ENCODE measurements around the gene DNAJC7.

The DNAJC7 gene

DNA sequence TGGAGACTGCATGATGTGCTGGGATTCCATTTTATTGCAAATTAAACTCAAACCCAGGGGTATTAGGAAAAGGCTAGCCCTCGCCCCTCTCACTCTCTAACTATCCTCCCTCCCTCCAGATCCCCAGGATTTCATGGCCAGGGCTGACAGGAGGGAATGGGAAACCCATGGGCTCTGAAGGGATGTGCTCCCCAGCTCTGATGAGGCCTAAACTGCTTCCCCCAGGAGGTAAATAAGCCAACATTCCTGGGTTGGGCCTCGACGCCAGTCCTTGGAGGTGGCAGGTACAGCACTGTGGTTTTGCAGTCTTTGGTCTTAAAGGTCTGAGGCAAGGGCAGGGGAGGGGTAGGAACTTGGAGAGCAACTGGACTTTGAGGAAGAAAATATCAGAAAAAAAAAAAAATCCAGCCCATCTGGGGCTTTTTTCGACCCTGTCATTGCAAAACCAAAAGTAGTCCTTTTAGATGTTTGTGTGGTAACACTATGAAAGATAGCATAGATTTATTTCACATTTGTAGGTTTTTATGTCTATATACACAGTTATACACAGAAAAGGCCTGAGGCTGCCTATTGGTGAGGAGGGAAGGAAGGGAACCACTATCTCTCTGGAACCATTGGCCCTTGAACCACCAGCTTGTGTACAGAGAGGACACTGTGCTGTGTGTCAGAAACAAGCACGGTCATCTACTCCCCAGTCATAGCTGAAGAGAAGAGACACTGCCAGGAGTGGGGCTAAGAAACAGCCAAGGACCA, 21.2 kb upstream of the DNAJC7 start:
- Histone ChIP-seq H3K4me1 (ENCODE audit: insufficient read depth, low read length, poor library complexity, severe bottlenecking) (peaks cover 6% of the 10 kb centered on the region), H3K9ac (ENCODE audit: low read depth, low read length, poor library complexity, severe bottlenecking) (no peak overlapping the region), H3K4me3 (ENCODE audit: low read length, poor library complexity, severe bottlenecking) (no peak overlapping the region), H3K4me2 (ENCODE audit: low read depth, low read length, poor library complexity, severe bottlenecking) (no peak overlapping the region), H3K9me2 (replicated peaks; ENCODE audit: low read depth, low read length) (no peaks in the 10 kb centered on the region), H2AFZ (ENCODE audit: low read length) (no peak overlapping the region), H4K20me1 (ENCODE audit: insufficient read depth, low read length, poor library complexity, severe bottlenecking) (no peaks in the 10 kb centered on the region), H3F3A (ENCODE audit: low read depth) (no peaks in the 10 kb centered on the region), H3K27me3 (ENCODE audit: insufficient read depth, low read length, poor library complexity, severe bottlenecking) (no peaks in the 10 kb centered on the region), H3K79me2 (ENCODE audit: insufficient read depth, low read length) (no peaks in the 10 kb centered on the region), H3K9me3 (ENCODE audit: insufficient read depth, low read depth, low read length) (no peaks in the 10 kb centered on the region), H3K36me3 (ENCODE audit: insufficient read depth, low read length) (no peaks in the 10 kb centered on the region)
- no peak for TF ChIP-seq EZH2phosphoT487 (IDR thresholded peaks at IDR 0.05; ENCODE audit: borderline replicate concordance)
- TF ChIP-seq, protein P1, sequence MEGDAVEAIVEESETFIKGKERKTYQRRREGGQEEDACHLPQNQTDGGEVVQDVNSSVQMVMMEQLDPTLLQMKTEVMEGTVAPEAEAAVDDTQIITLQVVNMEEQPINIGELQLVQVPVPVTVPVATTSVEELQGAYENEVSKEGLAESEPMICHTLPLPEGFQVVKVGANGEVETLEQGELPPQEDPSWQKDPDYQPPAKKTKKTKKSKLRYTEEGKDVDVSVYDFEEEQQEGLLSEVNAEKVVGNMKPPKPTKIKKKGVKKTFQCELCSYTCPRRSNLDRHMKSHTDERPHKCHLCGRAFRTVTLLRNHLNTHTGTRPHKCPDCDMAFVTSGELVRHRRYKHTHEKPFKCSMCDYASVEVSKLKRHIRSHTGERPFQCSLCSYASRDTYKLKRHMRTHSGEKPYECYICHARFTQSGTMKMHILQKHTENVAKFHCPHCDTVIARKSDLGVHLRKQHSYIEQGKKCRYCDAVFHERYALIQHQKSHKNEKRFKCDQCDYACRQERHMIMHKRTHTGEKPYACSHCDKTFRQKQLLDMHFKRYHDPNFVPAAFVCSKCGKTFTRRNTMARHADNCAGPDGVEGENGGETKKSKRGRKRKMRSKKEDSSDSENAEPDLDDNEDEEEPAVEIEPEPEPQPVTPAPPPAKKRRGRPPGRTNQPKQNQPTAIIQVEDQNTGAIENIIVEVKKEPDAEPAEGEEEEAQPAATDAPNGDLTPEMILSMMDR (conservative IDR thresholded peaks at IDR 0.05; ENCODE audit: low read length), result no peak

DNA sequence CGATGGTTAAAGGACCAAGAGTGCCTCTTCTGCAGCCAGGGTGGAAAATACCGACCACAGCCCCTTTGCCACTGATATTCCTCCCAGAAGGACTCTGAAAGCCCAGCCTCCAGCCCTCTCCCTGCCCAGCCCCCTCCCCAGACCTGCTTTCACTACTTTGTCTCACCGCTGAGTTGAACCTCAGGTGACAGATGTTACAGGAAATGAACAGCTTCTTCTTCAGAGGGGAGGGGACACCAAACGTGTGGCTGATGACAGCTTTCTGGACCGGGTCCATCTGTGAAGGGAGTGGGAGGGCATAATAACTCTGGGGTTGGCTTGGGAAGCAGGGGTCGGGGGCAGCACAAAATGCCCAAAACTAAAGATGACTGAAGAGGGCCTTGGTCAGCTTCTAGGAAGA, 16.8 kb upstream of the DNAJC7 start:
- H2AFZ ChIP-seq (ENCODE audit: low read length), result no peak overlapping the region; the same call in 1 of the 2 replicates
- no peaks in the 10 kb centered on the region for H3K27me3 ChIP-seq (ENCODE audit: insufficient read depth, low read length, poor library complexity, severe bottlenecking)
- H3K9ac ChIP-seq (ENCODE audit: low read depth, low read length, poor library complexity, severe bottlenecking), result no peak overlapping the region
- H3K4me1 ChIP-seq (ENCODE audit: insufficient read depth, low read length, poor library complexity, severe bottlenecking), result peaks cover 6% of the 10 kb centered on the region
- H3K36me3 ChIP-seq (ENCODE audit: insufficient read depth, low read length), result no peaks in the 10 kb centered on the region
- H3F3A ChIP-seq (ENCODE audit: low read depth), result no peaks in the 10 kb centered on the region
- no peak overlapping the region for H3K4me3 ChIP-seq (ENCODE audit: low read length, poor library complexity, severe bottlenecking)
- no peaks in the 10 kb centered on the region for H4K20me1 ChIP-seq (ENCODE audit: insufficient read depth, low read length, poor library complexity, severe bottlenecking)
- no peaks in the 10 kb centered on the region for H3K9me3 ChIP-seq (ENCODE audit: insufficient read depth, low read depth, low read length)
- no peak overlapping the region for H3K4me2 ChIP-seq (ENCODE audit: low read depth, low read length, poor library complexity, severe bottlenecking)
- no peaks in the 10 kb centered on the region for H3K9me2 ChIP-seq (replicated peaks; ENCODE audit: low read depth, low read length)
- no peaks in the 10 kb centered on the region for H3K79me2 ChIP-seq (ENCODE audit: insufficient read depth, low read length)
- TF ChIP-seq, protein P1 (conservative IDR thresholded peaks at IDR 0.05; ENCODE audit: low read length), result no peak

DNA sequence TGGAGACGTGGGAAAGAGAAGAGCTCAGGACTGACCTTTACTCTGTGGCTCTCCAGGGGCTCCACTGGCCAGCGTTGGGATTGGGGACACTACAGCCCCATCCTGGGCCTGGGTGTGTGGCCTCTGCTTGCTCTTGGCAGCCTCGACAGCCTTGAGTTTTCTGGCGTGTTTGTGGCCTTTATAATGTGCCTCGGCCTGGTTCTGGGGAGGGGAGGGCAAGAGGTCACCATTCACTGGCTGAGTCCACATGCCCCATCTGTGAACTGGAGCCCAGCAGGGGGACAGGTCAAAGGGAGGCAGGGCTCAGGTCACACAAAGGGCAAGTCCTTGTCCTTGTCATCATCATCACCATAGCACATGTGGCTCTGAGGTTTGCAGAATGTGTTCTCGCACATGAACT, 14.3 kb upstream of the DNAJC7 start:
- no peak overlapping the region for H3K9ac ChIP-seq (ENCODE audit: low read depth, low read length, poor library complexity, severe bottlenecking)
- H3K4me2 ChIP-seq (ENCODE audit: low read depth, low read length, poor library complexity, severe bottlenecking), result no peak overlapping the region

More for the DNA sequence above, 14.3 kb upstream of the DNAJC7 start:
- Histone ChIP-seq H3K36me3 (ENCODE audit: insufficient read depth, low read length) (no peaks in the 10 kb centered on the region), H3K79me2 (ENCODE audit: insufficient read depth, low read length) (no peaks in the 10 kb centered on the region), H3K9me3 (ENCODE audit: insufficient read depth, low read depth, low read length) (no peaks in the 10 kb centered on the region), H3K4me1 (ENCODE audit: insufficient read depth, low read length, poor library complexity, severe bottlenecking) (peaks cover 6% of the 10 kb centered on the region), H2AFZ (ENCODE audit: low read length) (no peak overlapping the region), H3F3A (ENCODE audit: low read depth) (no peaks in the 10 kb centered on the region), H4K20me1 (ENCODE audit: insufficient read depth, low read length, poor library complexity, severe bottlenecking) (no peaks in the 10 kb centered on the region), H3K4me3 (ENCODE audit: low read length, poor library complexity, severe bottlenecking) (no peak overlapping the region), H3K9me2 (replicated peaks; ENCODE audit: low read depth, low read length) (no peaks in the 10 kb centered on the region), H3K27me3 (ENCODE audit: insufficient read depth, low read length, poor library complexity, severe bottlenecking) (no peaks in the 10 kb centered on the region)
- TF ChIP-seq, protein P1 (conservative IDR thresholded peaks at IDR 0.05; ENCODE audit: low read length), result no peak
- no peak for TF ChIP-seq EZH2phosphoT487 (IDR thresholded peaks at IDR 0.05; ENCODE audit: borderline replicate concordance)

Measured in Loucy (cell line).